ENCODE data around the gene TTC12.

The TTC12 gene

GRCh38 chr11:113407163-113407562 is 92.8 kb downstream of the TTC12 start:
- H3K27me3 ChIP-seq (replicated peaks): no peaks in the 10 kb centered on the region
- in situ Hi-C loops (cut with HindIII; ENCODE audit: low pct_ligation_motif_present, low sequenced_read_pairs): no loop called here
- TF ChIP-seq CTCF (IDR thresholded peaks at IDR 0.05; ENCODE audit: low read depth, low read length, missing control alignments): no peak
- H3K36me3 ChIP-seq (replicated peaks): no peaks in the 10 kb centered on the region
- H3K4me3 ChIP-seq (ENCODE audit: low read depth, low read length): no peak overlapping the region
- H3K27ac ChIP-seq: no peak overlapping the region
- no peak for DNase-seq

- no peak for DNase-seq
- H3K27me3 ChIP-seq (replicated peaks): no peaks in the 10 kb centered on the region
- in situ Hi-C loops (cut with HindIII; ENCODE audit: low pct_ligation_motif_present, low sequenced_read_pairs): no loop called here
- H3K4me3 ChIP-seq (ENCODE audit: low read depth, low read length): no peak overlapping the region
- TF ChIP-seq CTCF (IDR thresholded peaks at IDR 0.05; ENCODE audit: low read depth, low read length, missing control alignments): no peak
- no peak overlapping the region for H3K27ac ChIP-seq
- no peaks in the 10 kb centered on the region for H3K36me3 ChIP-seq (replicated peaks)
These were observed 93.8 kb downstream of the TTC12 start for GRCh38 chr11:113408206-113408605.

- Histone ChIP-seq H3K27ac (no peak overlapping the region), H3K4me3 (ENCODE audit: low read depth, low read length) (no peak overlapping the region), H3K36me3 (replicated peaks) (no peaks in the 10 kb centered on the region), H3K27me3 (replicated peaks) (no peaks in the 10 kb centered on the region)
- in situ Hi-C loops (cut with HindIII; ENCODE audit: low pct_ligation_motif_present, low sequenced_read_pairs): no loop called here
- TF ChIP-seq CTCF (IDR thresholded peaks at IDR 0.05; ENCODE audit: low read depth, low read length, missing control alignments): no peak
- DNase-seq: no peak
These were observed 94.5 kb downstream of the TTC12 start for GRCh38 chr11:113408887-113409286.

GRCh38 chr11:113409526-113409925 is 95.1 kb downstream of the TTC12 start:
- Histone ChIP-seq H3K36me3 (replicated peaks) (no peaks in the 10 kb centered on the region), H3K27ac (no peak overlapping the region), H3K4me3 (ENCODE audit: low read depth, low read length) (no peak overlapping the region), H3K27me3 (replicated peaks) (no peaks in the 10 kb centered on the region)
- TF ChIP-seq CTCF (IDR thresholded peaks at IDR 0.05; ENCODE audit: low read depth, low read length, missing control alignments): no peak
- in situ Hi-C loops (cut with HindIII; ENCODE audit: low pct_ligation_motif_present, low sequenced_read_pairs): no loop called here
- DNase-seq: no peak

- no peaks in the 10 kb centered on the region for H3K36me3 ChIP-seq (replicated peaks)
- TF ChIP-seq CTCF (IDR thresholded peaks at IDR 0.05; ENCODE audit: low read depth, low read length, missing control alignments): no peak
- no peak overlapping the region for H3K4me3 ChIP-seq (ENCODE audit: low read depth, low read length)
- no peaks in the 10 kb centered on the region for H3K27me3 ChIP-seq (replicated peaks)
- H3K27ac ChIP-seq: no peak overlapping the region
- in situ Hi-C loops (cut with HindIII; ENCODE audit: low pct_ligation_motif_present, low sequenced_read_pairs): no loop called here
- no peak for DNase-seq
These were observed 96.2 kb downstream of the TTC12 start for GRCh38 chr11:113410414-113411135.

GRCh38 chr11:113411536-113411935 is 97.2 kb downstream of the TTC12 start:
- Histone ChIP-seq H3K4me3 (ENCODE audit: low read depth, low read length) (no peak overlapping the region), H3K36me3 (replicated peaks) (no peaks in the 10 kb centered on the region), H3K27ac (no peak overlapping the region), H3K27me3 (replicated peaks) (no peaks in the 10 kb centered on the region)
- in situ Hi-C loops (cut with HindIII; ENCODE audit: low pct_ligation_motif_present, low sequenced_read_pairs): no loop called here
- no peak for TF ChIP-seq CTCF (IDR thresholded peaks at IDR 0.05; ENCODE audit: low read depth, low read length, missing control alignments)
- DNase-seq: no peak
